SK-N-MC (cell line): ENCODE results near the gene C4orf54.

Experiments used
- EZH2 ChIP-seq: fragments of 200-600 bp; sonication (generic); IDR thresholded peaks from one replicate; pipeline ENCODE4 v1.6.1; 2017; ENCODE audit warnings: antibody characterized with exemption
- FOXP2 ChIP-seq: optimal IDR thresholded peaks from 2 replicates; pipeline ENCODE3; 2011; ENCODE audit warnings: mild to moderate bottlenecking, moderate library complexity; ENCODE audit not compliant: insufficient read depth; ENCODE audit errors: extremely low read length, control extremely low read depth
- POLR2AphosphoS5 ChIP-seq: IDR thresholded peaks from 2 replicates; pipeline ENCODE4 v1.6.1; 2012; ENCODE audit warnings: mild to moderate bottlenecking, low read depth, low read length, borderline replicate concordance

DNA sequence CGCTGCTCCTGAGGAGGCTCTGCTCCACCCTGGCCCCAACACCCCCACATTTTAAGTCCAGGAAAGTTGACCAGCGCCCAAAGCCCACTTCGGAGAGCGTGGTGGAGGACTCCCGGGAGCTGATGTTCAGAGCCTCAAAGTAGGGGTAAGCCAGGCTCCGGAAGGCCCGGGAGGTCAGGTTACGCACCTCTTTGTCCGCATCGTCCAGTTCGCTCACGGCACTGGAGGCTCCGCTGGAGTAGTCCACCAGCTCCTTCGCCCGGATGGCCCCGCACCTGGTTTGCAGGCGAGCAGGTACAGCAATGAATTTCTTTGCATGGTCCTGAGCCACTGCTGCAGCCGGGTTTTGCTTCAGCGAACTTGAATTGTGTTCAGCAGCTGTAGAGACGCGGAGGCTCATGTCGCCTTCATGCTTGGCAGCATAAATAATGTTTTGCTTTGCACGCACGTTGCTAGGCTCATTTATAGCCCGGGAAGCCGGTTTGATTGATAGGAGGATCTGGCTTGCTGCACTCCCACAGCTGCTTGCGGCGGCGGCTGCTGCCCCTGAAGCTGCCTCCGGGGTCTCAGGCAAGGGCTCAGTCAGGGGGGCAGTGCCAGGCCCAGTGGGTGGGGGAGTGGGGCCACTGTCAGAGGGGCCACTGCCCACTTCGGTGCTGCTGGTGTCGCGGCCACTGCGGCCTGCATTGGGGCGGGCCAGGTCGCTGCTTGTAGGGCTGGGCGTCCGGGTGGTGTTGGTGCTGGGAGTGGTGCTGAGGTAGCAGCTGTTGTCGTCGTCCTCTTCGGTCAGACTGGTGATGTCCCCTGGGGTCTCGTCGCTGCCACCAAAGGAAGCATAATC is 4.8 kb downstream of the C4orf54 start:
- TF ChIP-seq POLR2AphosphoS5 (no peak), EZH2 (no peak), FOXP2 (no peak)
